ENCODE results near the gene POLR2L.

Gene POLR2L

GRCh38 chr11:863910-864827, 21.8 kb upstream of the POLR2L start:
- Histone ChIP-seq H3K9ac (no peak overlapping the region), H3K36me3 (ENCODE audit: control insufficient read depth, insufficient read depth, low read length) (no peaks in the 10 kb centered on the region), H3K27ac (no peak overlapping the region), H3K4me1 (no peaks in the 10 kb centered on the region), H3K79me2 (no peaks in the 10 kb centered on the region), H3K9me3 (ENCODE audit: control insufficient read depth, low read length) (no peaks in the 10 kb centered on the region), H2AFZ (no peak overlapping the region), H3K4me2 (ENCODE audit: low read length) (no peak overlapping the region), H3K27me3 (ENCODE audit: control insufficient read depth, insufficient read depth, low read length) (no peaks in the 10 kb centered on the region), H3K4me3 (ENCODE audit: low read depth, low read length) (no peak overlapping the region)
- no peak for TF ChIP-seq CTCF (IDR thresholded peaks at IDR 0.05)

- Histone ChIP-seq H3K4me1 (no peaks in the 10 kb centered on the region), H3K9ac (no peak overlapping the region), H3K4me2 (ENCODE audit: low read length) (no peak overlapping the region), H3K79me2 (no peaks in the 10 kb centered on the region), H3K36me3 (ENCODE audit: control insufficient read depth, insufficient read depth, low read length) (no peaks in the 10 kb centered on the region), H2AFZ (no peak overlapping the region), H3K27ac (no peak overlapping the region), H3K4me3 (ENCODE audit: low read depth, low read length) (no peak overlapping the region), H3K27me3 (ENCODE audit: control insufficient read depth, insufficient read depth, low read length) (no peaks in the 10 kb centered on the region), H3K9me3 (ENCODE audit: control insufficient read depth, low read length) (no peaks in the 10 kb centered on the region)
- TF ChIP-seq CTCF (IDR thresholded peaks at IDR 0.05), result no peak
These were observed 20.9 kb upstream of the POLR2L start for GRCh38 chr11:863023-863909.

GRCh38 chr11:862696-863022, 20.3 kb upstream of the POLR2L start:
- H3K79me2 ChIP-seq, result no peaks in the 10 kb centered on the region
- no peak overlapping the region for H3K27ac ChIP-seq
- no peak overlapping the region for H2AFZ ChIP-seq
- H3K36me3 ChIP-seq (ENCODE audit: control insufficient read depth, insufficient read depth, low read length), result no peaks in the 10 kb centered on the region
- H3K4me1 ChIP-seq, result no peaks in the 10 kb centered on the region
- no peak for TF ChIP-seq CTCF (IDR thresholded peaks at IDR 0.05)
- no peak overlapping the region for H3K4me3 ChIP-seq (ENCODE audit: low read depth, low read length)
- H3K9ac ChIP-seq, result no peak overlapping the region
- H3K27me3 ChIP-seq (ENCODE audit: control insufficient read depth, insufficient read depth, low read length), result no peaks in the 10 kb centered on the region
- no peaks in the 10 kb centered on the region for H3K9me3 ChIP-seq (ENCODE audit: control insufficient read depth, low read length)
- H3K4me2 ChIP-seq (ENCODE audit: low read length), result no peak overlapping the region

- Histone ChIP-seq H3K9ac (no peak overlapping the region), H3K4me2 (ENCODE audit: low read length) (no peak overlapping the region), H2AFZ (no peak overlapping the region), H3K36me3 (ENCODE audit: control insufficient read depth, insufficient read depth, low read length) (no peaks in the 10 kb centered on the region), H3K79me2 (no peaks in the 10 kb centered on the region), H3K4me1 (no peaks in the 10 kb centered on the region), H3K4me3 (ENCODE audit: low read depth, low read length) (no peak overlapping the region), H3K27ac (no peak overlapping the region), H3K9me3 (ENCODE audit: control insufficient read depth, low read length) (no peaks in the 10 kb centered on the region), H3K27me3 (ENCODE audit: control insufficient read depth, insufficient read depth, low read length) (no peaks in the 10 kb centered on the region)
- TF ChIP-seq CTCF (IDR thresholded peaks at IDR 0.05), result no peak
These were observed 19.8 kb upstream of the POLR2L start for GRCh38 chr11:862081-862661.

All from parathyroid adenoma (tissue), 2 donors.